Mononuclear cell (primary cell): ENCODE results near the gene LBR. TPM values are rescaled to one million over a fixed set of nuclear protein-coding genes. Genes with fewer than 3 reads are reported as not detected.
A peak's percentile ranks its signal among the peaks of the same experiment; 100 is the strongest.

Source experiments
- H3K27me3 ChIP-seq: 2 replicates; pipeline ENCODE4 v1.6.0; 2011; ENCODE audit warnings: low read length, control low read depth; ENCODE audit not compliant: insufficient read depth
- H3K4me1 ChIP-seq: 2 replicates; pipeline ENCODE4 v1.5.1; 2011; ENCODE audit warnings: mild to moderate bottlenecking, low read length, control low read depth; ENCODE audit not compliant: insufficient read depth
- H3K4me3 ChIP-seq: 2 replicates; pipeline ENCODE4 v1.5.1; 2011; ENCODE audit warnings: mild to moderate bottlenecking, low read length, moderate library complexity
- H3K9me3 ChIP-seq: 2 replicates; pipeline ENCODE4 v1.5.1; 2011; ENCODE audit warnings: low read depth, mild to moderate bottlenecking, control low read depth, low read length
- total RNA-seq: library from RNA; depleted of rRNA; stranded (reverse); fragments of >200 nt; gene quantifications from one replicate; pipeline ENCODE4 v1.2.3, GENCODE V29; 2012

The LBR gene
- total RNA-seq, 1 donor = 61.4 TPM

GRCh38 chr1:225468270-225469020, 40.6 kb upstream of the LBR start:
- Histone ChIP-seq H3K27me3 (no peaks in the 10 kb centered on the region), H3K4me1 (peaks cover 35% of the 10 kb centered on the region), H3K4me3 (peak overlapping the region; percentile 50), H3K9me3 (no peaks in the 10 kb centered on the region)

- Histone ChIP-seq H3K27me3 (no peaks in the 10 kb centered on the region), H3K4me1 (peaks cover 37% of the 10 kb centered on the region), H3K9me3 (no peaks in the 10 kb centered on the region), H3K4me3 (peak overlapping the region; percentile 50)
Measured at GRCh38 chr1:225467193-225468020, 39.6 kb upstream of the LBR start.

DNA sequence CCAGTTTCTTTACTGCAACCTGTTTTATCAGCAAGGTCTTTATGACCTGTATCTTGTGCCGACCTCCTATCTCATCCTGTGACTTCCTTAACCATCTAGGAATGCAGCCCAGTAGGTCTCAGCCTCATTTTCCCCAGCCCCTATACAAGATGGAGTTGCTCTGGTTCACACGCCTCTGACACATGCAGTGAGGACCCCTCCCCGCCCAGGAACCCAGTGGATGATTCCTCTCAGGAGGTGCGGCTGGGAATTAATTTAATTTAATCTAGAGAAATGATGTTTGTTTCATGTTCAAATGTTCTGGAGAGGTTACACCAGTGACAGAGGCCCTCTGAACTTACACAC, 39.0 kb upstream of the LBR start:
- peak overlapping the region; percentile 50 for H3K4me3 ChIP-seq
- H3K4me1 ChIP-seq = peaks cover 41% of the 10 kb centered on the region
- no peaks in the 10 kb centered on the region for H3K27me3 ChIP-seq
- H3K9me3 ChIP-seq = no peaks in the 10 kb centered on the region

DNA sequence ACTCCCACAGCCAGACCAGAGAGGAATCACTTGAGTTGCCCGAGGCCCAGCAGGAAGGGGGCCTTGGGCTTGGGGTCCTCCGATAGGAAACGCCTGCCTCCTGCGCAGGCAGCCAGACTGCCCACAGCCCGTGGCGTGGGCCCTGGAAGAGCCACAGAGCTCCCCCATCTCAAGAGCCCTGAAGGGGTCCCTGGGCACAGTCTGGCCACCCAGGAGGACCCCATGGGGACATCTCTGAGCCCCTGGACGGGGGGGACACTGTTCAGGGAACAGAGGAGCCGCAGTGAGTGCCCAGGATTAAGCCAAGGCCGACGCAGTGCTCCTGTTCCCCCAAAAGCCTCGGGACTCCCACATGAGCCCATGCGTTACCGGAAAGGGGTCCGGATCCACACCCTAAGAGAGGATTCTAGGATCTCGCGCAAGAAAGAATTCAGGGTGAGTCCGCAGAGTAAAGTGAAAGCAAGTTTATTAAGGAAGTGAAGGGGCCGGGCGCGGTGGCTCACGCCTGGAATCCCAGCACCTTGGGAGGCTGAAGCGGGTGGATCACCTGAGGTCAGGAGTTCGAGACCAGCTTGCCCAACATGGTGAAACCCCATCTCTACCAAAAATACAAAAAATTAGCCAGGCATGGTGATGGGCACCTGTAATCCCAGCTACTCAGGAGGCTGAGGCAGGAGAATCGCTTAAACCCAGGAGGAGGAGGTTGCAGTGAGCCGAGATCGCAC, 38.1 kb upstream of the LBR start:
- Histone ChIP-seq H3K27me3 (no peaks in the 10 kb centered on the region), H3K4me3 (no peak overlapping the region), H3K9me3 (no peaks in the 10 kb centered on the region), H3K4me1 (peaks cover 49% of the 10 kb centered on the region)

GRCh38 chr1:225464851-225465792, 37.3 kb upstream of the LBR start:
- Histone ChIP-seq H3K9me3 (no peaks in the 10 kb centered on the region), H3K4me3 (no peak overlapping the region), H3K27me3 (no peaks in the 10 kb centered on the region), H3K4me1 (peaks cover 57% of the 10 kb centered on the region)

- no peak overlapping the region for H3K4me3 ChIP-seq
- H3K4me1 ChIP-seq = peaks cover 53% of the 10 kb centered on the region
- no peaks in the 10 kb centered on the region for H3K9me3 ChIP-seq
- no peaks in the 10 kb centered on the region for H3K27me3 ChIP-seq
Measured at GRCh38 chr1:225462714-225463574, 35.1 kb upstream of the LBR start.

DNA sequence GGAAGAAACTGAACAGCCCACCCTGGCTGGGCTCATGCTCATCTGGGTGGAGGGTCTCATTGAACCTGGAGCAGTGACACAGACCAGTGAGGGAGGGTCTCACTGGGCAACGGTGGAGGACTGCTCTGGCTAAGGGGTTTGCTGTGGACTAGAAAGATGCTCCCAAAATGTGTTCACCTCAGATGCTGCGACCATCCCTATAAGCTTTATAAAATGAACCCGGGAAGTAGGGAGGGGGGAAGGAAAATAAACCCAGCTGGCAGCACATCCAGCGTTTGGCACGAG, 34.5 kb upstream of the LBR start:
- H3K9me3 ChIP-seq = no peaks in the 10 kb centered on the region
- H3K4me3 ChIP-seq = no peak overlapping the region
- no peaks in the 10 kb centered on the region for H3K27me3 ChIP-seq
- peaks cover 53% of the 10 kb centered on the region for H3K4me1 ChIP-seq

DNA sequence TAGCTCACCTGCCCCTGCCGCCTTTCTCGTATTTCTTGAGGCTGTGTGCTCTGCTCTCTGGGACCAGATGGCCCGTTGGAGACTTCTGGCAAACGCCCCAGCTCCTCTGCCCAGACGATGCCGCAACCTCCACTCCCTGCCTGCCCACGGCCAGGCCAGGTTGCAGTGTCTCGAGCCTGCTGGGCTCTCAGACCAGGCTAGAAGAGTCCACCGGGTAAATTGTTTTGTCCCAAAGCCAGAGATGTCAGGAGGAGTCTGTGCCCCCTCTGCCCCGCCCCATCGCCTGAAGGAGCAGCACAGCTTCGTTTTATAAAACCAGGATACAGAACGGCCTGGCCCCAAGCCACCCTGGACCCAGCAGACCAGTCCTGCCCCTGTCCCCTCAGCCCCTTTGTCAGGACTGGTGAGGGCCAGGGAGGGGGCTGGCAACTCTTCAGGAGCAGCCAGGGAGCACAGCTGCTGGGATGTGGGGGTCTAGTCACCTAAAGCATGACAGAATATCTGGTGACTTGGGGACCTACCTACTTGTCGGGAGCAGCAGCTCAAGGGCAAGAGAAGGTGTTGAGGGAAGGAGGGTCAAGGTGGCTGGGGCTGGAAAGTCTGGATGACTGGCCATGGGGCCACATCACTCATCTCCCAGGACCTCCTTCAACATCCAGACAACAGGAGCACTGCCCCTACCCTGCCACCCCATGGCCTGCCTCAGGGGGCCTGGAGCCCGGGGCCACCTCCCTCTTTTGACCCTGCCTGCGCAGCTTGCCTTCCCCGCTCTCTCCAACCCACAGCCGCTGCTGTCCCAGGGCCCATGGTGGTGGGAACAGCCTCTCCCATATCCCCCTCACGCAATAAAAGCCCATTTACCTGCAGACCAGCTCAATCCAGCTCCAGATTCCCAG, 33.9 kb upstream of the LBR start:
- H3K4me1 ChIP-seq = peaks cover 50% of the 10 kb centered on the region
- no peaks in the 10 kb centered on the region for H3K27me3 ChIP-seq
- no peak overlapping the region for H3K4me3 ChIP-seq
- no peaks in the 10 kb centered on the region for H3K9me3 ChIP-seq

GRCh38 chr1:225460737-225461532, 33.1 kb upstream of the LBR start:
- Histone ChIP-seq H3K4me3 (no peak overlapping the region), H3K4me1 (peaks cover 41% of the 10 kb centered on the region)

DNA sequence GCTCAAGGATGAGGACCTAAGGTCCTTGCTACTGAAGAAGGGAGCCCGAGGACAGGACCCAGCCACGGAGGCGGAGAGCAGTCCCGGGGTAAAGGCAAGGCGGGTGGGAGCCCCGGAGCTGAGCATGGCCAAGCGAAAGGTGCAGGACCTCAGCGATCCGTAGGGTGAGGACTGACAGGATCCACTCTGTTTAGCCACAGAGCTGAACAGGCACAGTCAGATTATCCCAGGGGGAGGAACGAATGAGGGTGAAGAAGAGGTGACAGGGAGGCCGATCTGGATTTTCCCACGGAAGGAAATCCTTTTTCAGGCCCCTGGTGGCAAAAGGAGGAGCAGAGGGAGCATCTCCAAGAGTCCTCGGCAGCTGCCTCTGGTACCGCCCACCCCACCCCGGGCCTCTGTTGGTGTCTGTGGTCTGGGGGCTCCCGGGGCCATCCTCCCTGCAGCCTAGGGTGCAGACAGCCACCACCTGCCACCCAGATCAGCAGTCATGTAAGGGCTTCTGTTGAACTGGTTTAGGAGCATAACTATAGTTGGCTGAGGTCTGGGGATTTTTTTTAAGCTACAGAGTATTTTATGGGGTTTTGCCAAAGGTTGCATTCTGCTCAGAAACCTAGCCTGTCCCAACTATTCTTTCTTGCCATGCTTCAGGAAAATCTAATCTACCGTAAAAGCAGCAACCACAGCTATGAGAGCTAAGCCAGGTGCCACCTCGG, 32.3 kb upstream of the LBR start:
- Histone ChIP-seq H3K4me1 (peaks cover 41% of the 10 kb centered on the region), H3K9me3 (no peaks in the 10 kb centered on the region), H3K4me3 (no peak overlapping the region), H3K27me3 (no peaks in the 10 kb centered on the region)

More at GRCh38 chr1:225460737-225461532, 33.1 kb upstream of the LBR start:
- Histone ChIP-seq H3K27me3 (no peaks in the 10 kb centered on the region), H3K9me3 (no peaks in the 10 kb centered on the region)

GRCh38 chr1:225458222-225458631, 30.4 kb upstream of the LBR start:
- no peaks in the 10 kb centered on the region for H3K27me3 ChIP-seq
- peaks cover 54% of the 10 kb centered on the region for H3K4me1 ChIP-seq

GRCh38 chr1:225454733-225455132, 26.9 kb upstream of the LBR start:
- Histone ChIP-seq H3K4me1 (peaks cover 46% of the 10 kb centered on the region), H3K9me3 (no peaks in the 10 kb centered on the region), H3K27me3 (no peaks in the 10 kb centered on the region), H3K4me3 (no peak overlapping the region)

More at GRCh38 chr1:225458222-225458631, 30.4 kb upstream of the LBR start:
- H3K9me3 ChIP-seq = no peaks in the 10 kb centered on the region
- H3K4me3 ChIP-seq = no peak overlapping the region
